OCI-M2 (cell line): ENCODE results near the gene SORCS2.

Experiments used
- DNase-seq: peaks from one replicate; lab custom pipeline; 2025; ENCODE audit not compliant: unreplicated experiment; lab: John Stamatoyannopoulos, UW

SORCS2 gene

GRCh38 chr4:7691982-7692381, 499.6 kb downstream of the SORCS2 start:
- no peak for DNase-seq

DNA sequence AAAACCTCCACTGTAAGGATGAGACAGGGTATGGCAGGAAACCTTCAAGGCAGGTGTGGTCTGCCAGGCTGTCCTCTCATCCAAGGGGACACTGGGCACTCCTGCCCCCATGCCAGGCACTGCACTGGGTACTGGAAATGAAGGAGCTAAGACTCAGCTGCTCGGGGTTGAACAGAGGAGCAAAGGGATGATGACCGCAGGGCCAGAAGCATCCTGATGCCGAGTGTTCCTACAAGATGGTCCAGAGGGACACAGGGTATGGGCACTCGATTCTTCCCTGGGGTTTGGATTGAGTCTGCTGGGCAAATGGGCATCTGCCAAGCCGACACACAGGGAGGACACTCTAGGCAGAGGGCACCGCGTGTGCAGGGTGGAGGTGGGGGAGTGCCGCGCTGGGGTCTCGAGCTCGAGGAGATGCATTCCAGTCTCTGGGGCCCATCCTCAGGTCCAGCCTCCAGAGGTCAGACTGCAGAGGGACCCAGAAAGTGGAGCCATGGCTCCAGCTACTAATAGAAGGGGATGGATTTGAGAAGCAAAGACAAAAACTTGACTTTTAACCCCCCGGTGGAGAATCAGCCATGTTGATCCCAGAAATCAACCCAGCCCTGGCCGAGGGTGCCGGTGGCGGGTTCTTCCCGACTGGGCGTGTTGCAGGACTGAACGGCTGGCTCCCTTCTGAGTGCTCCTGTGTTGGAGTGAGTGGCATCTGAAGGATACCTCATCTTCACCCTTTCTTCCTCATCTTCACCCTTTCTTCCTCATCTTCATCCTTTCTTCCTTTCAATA, 500.3 kb downstream of the SORCS2 start:
- no peak for DNase-seq

DNA sequence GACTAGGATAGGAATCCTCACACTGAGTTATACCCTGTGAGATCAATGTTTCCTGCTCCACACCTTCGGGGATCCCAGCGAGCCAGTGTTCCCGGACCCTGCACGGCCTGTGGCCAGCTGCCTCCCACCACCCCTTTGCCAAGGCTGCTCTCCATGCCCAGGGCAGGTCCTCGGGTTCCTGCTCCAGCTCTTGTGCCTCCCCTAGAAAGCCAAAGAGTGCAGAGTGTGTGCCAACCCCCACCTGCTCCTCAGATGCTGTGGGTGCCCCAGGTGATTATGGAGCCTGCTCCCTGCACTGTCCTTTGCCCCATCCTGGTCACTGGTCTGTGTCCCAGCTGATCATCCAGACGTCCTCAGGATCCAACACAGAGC, 500.9 kb downstream of the SORCS2 start:
- no peak for DNase-seq

- no peak for DNase-seq
Measured at GRCh38 chr4:7693711-7694110, 501.4 kb downstream of the SORCS2 start.

- DNase-seq = no peak
Measured at GRCh38 chr4:7694324-7694723, 502.0 kb downstream of the SORCS2 start.

DNA sequence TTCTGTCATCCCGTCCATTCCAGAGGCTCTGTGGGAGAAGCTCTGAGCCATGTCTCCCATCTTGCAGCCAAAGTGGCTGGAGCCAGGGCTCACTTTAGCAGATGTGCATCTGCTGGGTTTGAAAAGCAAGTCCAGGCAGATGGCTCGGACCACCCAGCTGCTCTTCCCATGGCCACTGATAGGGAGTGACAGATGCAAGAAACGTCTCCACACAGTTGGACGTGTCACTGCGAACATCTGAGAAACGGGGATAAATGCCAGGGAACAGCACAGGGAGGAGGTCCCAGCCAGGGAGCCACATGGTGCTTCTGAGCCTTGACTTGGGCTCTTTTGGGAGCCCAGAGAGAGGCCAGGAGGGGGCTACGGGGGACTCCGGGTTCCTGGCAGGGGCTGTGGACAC, 505.0 kb downstream of the SORCS2 start:
- no peak for DNase-seq

- no peak for DNase-seq
Measured at GRCh38 chr4:7697821-7698220, 505.5 kb downstream of the SORCS2 start.

- no peak for DNase-seq
Measured at GRCh38 chr4:7698584-7698983, 506.2 kb downstream of the SORCS2 start.

GRCh38 chr4:7699031-7699430, 506.7 kb downstream of the SORCS2 start:
- no peak for DNase-seq

- DNase-seq = no peak
Measured at GRCh38 chr4:7699825-7700224, 507.5 kb downstream of the SORCS2 start.

DNA sequence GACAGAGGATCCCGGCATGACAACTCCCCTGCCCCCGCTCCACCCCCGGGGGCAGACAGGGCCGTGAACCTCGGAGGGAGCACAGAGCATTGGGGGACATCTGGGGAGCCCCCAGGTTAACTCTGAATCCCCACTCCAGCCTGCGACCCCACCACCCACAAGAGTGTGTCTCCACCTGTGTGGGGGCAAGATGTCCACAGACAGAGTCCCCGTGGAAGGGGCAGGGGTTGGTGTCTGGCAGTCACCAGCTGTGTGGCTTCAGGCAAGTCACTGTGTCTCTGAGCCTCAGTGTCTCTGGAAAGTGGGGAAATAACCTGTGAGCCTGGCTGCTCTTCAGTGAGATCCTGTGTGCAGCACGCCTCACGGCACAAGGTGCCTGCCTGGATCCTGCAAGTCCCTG, 508.3 kb downstream of the SORCS2 start:
- DNase-seq = no peak

GRCh38 chr4:7701866-7702649, 509.7 kb downstream of the SORCS2 start:
- DNase-seq = no peak

GRCh38 chr4:7703688-7704087, 511.4 kb downstream of the SORCS2 start:
- DNase-seq = no peak

GRCh38 chr4:7704091-7704490, 511.8 kb downstream of the SORCS2 start:
- DNase-seq = no peak

GRCh38 chr4:7704625-7705024, 512.3 kb downstream of the SORCS2 start:
- DNase-seq = no peak

DNA sequence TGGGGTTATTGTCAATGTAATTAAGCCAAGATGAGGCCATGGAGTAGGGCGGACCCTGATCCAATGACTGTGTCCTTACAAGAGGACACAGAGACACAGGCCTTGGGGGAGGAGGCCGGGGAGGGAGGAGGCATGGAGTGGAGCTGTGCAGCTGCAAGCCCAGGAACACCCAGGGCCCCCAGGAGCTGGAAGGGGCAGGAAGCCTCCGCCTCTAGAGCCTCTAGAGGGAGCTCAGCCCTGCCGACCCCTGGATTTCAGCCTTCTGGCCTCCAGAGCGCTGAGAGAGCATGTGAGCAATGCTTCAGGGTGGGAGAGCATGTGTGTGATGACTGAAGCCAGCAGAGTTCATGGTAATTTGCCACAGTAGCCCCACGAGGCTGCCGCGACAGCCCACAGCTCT, 512.7 kb downstream of the SORCS2 start:
- no peak for DNase-seq

DNA sequence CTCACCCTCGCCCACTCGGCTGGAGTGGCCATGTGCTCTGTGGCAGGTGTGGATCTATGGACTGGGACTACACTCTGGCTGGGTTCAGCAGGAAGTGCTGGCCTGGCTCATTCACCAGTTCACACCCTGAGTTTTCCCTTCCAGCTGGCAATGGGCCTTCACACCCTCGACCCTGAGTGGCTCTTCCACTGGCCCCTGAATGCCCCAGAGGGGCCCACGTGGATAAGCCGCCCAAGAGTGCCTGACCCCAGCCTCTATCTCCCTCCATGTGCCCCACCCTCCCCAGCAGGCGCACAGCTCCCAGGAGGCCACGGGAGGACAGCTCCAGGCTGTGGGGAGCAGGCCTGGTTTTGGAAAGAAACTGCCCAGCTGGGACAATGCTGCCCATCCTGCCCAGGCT, 513.3 kb downstream of the SORCS2 start:
- no peak for DNase-seq

DNA sequence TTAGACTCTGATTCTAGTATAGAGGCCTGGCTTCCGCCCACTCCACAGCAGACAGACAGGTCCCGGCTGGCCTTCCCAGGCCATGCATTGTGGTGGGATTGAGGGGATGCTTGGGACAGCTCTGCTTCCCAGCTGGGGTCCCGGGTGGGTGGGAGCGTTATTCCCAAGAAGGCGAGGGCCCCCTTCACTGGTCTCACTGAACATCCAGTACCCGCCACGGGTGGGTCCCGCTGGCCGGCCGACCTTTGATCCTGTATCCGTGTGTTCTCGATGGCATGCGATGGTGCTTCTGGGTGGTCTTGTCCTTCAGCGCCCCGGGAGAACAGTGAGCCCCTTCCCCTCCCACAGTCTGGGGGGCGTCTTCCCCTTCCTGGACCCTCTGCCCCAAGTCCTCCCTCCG, 515.9 kb downstream of the SORCS2 start:
- no peak for DNase-seq

DNA sequence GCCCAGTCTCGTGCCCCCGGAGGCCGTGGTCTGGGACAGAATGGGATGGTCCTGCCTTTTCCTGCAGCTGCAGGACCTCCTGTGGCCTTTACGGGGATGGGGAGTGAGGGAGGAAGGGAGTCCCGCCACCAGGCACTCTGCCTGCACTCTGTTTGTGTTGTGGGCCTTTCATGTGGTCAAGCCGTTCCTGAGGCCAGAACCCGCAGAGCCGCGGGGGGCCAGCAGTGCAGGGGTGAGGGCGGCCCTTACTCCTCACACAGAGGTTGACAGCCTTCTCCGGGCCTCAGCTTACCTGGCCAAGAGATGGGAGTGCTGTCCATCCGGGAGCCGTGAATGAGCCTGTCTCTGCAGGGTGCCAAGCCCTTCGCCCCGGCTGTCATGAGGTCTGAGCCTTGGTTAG, 516.6 kb downstream of the SORCS2 start:
- no peak for DNase-seq

- DNase-seq = no peak
Measured at GRCh38 chr4:7709431-7709830, 517.1 kb downstream of the SORCS2 start.

- no peak for DNase-seq
Measured at GRCh38 chr4:7710126-7710525, 517.8 kb downstream of the SORCS2 start.

DNA sequence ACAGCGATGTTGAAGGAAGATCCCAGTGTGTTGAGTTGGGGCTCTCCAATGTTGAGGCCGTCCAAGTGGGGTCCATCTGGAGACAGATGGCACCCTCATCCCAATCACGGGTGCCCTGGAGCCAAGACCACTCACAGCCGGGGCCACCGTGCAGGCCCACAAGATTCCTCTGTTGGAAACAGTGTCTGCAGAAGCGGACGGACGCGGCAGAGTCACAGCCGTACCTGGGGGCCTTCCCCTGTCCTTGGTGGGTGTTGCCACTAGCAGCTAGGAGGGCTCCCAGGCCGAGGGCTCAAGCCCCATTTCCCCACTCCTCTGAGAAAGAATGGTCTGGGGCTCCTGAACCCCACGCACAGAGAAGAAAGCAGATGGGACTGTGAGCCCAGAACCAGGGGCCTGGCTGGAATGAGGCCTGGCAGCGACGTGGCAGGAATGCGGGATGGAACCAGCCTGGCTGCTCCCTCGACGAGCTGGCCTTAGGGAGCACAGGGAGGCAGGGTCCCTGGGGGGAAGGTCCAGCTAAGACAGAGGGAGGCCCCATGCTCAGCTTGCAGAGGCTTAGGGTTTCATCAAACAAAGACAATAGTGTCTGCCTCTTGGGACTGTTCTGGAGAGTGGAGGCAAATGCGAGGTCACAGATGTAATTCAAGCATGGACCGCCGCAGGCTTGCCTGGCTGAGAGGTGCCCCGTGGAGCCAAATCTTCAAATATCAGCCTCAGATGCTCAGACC, 518.4 kb downstream of the SORCS2 start:
- no peak for DNase-seq
